Measurements from ENCODE around the gene TMEM273. TPM values are rescaled to one million over a fixed set of nuclear protein-coding genes. Genes with fewer than 3 reads are reported as not detected.
"Not testable (repeated sequence)": the region's sequence is repeated elsewhere in the genome, so short reads cannot be mapped to it uniquely, and the experiment has no call there.

TMEM273 gene
- total RNA-seq, 1 experiment from 2014 or later = 0.09 TPM

DNA sequence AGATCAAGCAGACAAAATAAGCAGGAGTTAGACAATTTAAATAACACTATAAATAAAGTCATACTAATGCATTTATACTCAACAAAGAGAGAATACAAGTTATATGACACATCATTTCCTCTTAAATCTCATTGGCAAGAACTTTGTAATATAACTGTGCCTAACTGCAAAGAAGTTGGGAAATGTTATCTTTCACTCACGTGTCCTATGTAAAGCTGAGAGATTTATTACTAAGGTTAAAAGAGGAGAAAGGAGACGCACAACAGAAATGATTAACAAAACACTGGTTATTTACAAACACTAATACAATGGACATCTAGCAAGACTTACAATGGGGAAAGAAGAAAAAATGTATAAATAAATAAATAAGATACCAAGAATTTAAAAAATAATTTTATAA is 12.7 kb upstream of the TMEM273 start (continued):
- TF ChIP-seq ZNF512 (CRISPR knock-in tag; IDR thresholded peaks at IDR 0.05; ENCODE audit: borderline replicate concordance) (no peak), PRRX2 (CRISPR knock-in tag; IDR thresholded peaks at IDR 0.05) (no peak), TCF7 (CRISPR knock-in tag; IDR thresholded peaks at IDR 0.05; ENCODE audit: low read depth) (no peak), CREM (CRISPR knock-in tag; IDR thresholded peaks at IDR 0.05) (no peak), ZNF281 (CRISPR knock-in tag; IDR thresholded peaks at IDR 0.05) (no peak), SOX15 (CRISPR knock-in tag; IDR thresholded peaks at IDR 0.05) (no peak), EMX1 (CRISPR knock-in tag; IDR thresholded peaks at IDR 0.05) (no peak), FOXP4 (CRISPR knock-in tag; IDR thresholded peaks at IDR 0.05) (no peak), ATF1 (CRISPR knock-in tag; IDR thresholded peaks at IDR 0.05) (no peak), CREB1 (CRISPR knock-in tag; IDR thresholded peaks at IDR 0.05) (no peak), FOXP1 (CRISPR knock-in tag; IDR thresholded peaks at IDR 0.05; ENCODE audit: borderline replicate concordance) (no peak)
- TF ChIP-seq, protein P1, sequence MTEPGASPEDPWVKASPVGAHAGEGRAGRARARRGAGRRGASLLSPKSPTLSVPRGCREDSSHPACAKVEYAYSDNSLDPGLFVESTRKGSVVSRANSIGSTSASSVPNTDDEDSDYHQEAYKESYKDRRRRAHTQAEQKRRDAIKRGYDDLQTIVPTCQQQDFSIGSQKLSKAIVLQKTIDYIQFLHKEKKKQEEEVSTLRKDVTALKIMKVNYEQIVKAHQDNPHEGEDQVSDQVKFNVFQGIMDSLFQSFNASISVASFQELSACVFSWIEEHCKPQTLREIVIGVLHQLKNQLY (CRISPR knock-in tag; IDR thresholded peaks at IDR 0.05) = no peak
- TF ChIP-seq, protein P2, sequence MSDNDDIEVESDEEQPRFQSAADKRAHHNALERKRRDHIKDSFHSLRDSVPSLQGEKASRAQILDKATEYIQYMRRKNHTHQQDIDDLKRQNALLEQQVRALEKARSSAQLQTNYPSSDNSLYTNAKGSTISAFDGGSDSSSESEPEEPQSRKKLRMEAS (CRISPR knock-in tag; IDR thresholded peaks at IDR 0.05) = no peak

GRCh38 chr10:49197171-49197570 is 9.0 kb upstream of the TMEM273 start:
- Mint-ChIP-seq H3K27ac (no peak overlapping the region), H3K9me3 (no peaks in the 10 kb centered on the region), H3K4me3 (no peak overlapping the region), H3K36me3 (no peaks in the 10 kb centered on the region), H3K27me3 (ENCODE audit: low read depth) (no peaks in the 10 kb centered on the region; the same call in 1 of the 2 replicates), H3K4me1 (no peaks in the 10 kb centered on the region)
- no peak for ATAC-seq
- CTCF ChIA-PET = no interaction called here
- DNase-seq (ENCODE audit: low spot score) = no peak
- TF ChIP-seq ETV6 (CRISPR knock-in tag; IDR thresholded peaks at IDR 0.05) (no peak), ZNF396 (CRISPR knock-in tag; IDR thresholded peaks at IDR 0.05; ENCODE audit: borderline replicate concordance) (no peak), ZNF138 (CRISPR knock-in tag; conservative IDR thresholded peaks at IDR 0.05) (no peak), MXD4 (CRISPR knock-in tag; IDR thresholded peaks at IDR 0.05; ENCODE audit: borderline replicate concordance) (no peak), SMAD3 (CRISPR knock-in tag; IDR thresholded peaks at IDR 0.05; ENCODE audit: borderline replicate concordance) (no peak), NR2C2 (CRISPR knock-in tag; IDR thresholded peaks at IDR 0.05) (no peak), ELF4 (CRISPR knock-in tag; IDR thresholded peaks at IDR 0.05; ENCODE audit: low read depth) (no peak), CREM (CRISPR knock-in tag; IDR thresholded peaks at IDR 0.05) (no peak), ATF1 (CRISPR knock-in tag; IDR thresholded peaks at IDR 0.05) (no peak), ZNF219 (CRISPR knock-in tag; IDR thresholded peaks at IDR 0.05; ENCODE audit: borderline replicate concordance) (no peak), JAZF1 (CRISPR knock-in tag; IDR thresholded peaks at IDR 0.05) (no peak), FOXP1 (CRISPR knock-in tag; IDR thresholded peaks at IDR 0.05; ENCODE audit: borderline replicate concordance) (no peak), ZNF263 (CRISPR knock-in tag; IDR thresholded peaks at IDR 0.05; ENCODE audit: low read depth) (no peak)
- TF ChIP-seq, protein P3, sequence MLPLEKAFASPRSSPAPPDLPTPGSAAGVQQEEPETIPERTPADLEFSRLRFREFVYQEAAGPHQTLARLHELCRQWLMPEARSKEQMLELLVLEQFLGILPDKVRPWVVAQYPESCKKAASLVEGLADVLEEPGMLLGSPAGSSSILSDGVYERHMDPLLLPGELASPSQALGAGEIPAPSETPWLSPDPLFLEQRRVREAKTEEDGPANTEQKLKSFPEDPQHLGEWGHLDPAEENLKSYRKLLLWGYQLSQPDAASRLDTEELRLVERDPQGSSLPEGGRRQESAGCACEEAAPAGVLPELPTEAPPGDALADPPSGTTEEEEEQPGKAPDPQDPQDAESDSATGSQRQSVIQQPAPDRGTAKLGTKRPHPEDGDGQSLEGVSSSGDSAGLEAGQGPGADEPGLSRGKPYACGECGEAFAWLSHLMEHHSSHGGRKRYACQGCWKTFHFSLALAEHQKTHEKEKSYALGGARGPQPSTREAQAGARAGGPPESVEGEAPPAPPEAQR (CRISPR knock-in tag; IDR thresholded peaks at IDR 0.05) = no peak
- POLR2A ChIA-PET = no interaction called here

- H3K9me3 Mint-ChIP-seq; ATAC-seq; H3K27ac Mint-ChIP-seq; CTCF ChIA-PET; H3K36me3 Mint-ChIP-seq; H3K4me1 Mint-ChIP-seq; H3K4me3 Mint-ChIP-seq; POLR2A ChIA-PET; H3K27me3 Mint-ChIP-seq (ENCODE audit: low read depth); DNase-seq (ENCODE audit: low spot score): not testable (repeated sequence)
Measured at GRCh38 chr10:49195864-49196263, 7.7 kb upstream of the TMEM273 start.
